HepG2 (cell line): ENCODE results near the gene ACBD7. TPM values are rescaled to one million over a fixed set of nuclear protein-coding genes. Genes with fewer than 3 reads are reported as not detected.

Experiments used
- AHDC1 ChIP-seq: sonication (generic); formaldehyde crosslinking; IDR thresholded peaks from 2 replicates; pipeline ENCODE4 v1.5.1; 2020; ENCODE audit warnings: mild to moderate bottlenecking, missing genetic modification reagents, borderline replicate concordance
- CEBPG ChIP-seq: IDR thresholded peaks from 2 replicates; pipeline ENCODE4 v1.6.1; 2016
- DPF2 ChIP-seq: sonication (generic); formaldehyde crosslinking; IDR thresholded peaks from 2 replicates; pipeline ENCODE4 v1.4.0; 2020; ENCODE audit warnings: mild to moderate bottlenecking, low read depth, missing genetic modification reagents, borderline replicate concordance
- ELF3 ChIP-seq: IDR thresholded peaks from 2 replicates; pipeline ENCODE4 v1.6.1; 2016; ENCODE audit warnings: missing genetic modification reagents, missing compliant biosample characterization
- FOXA3 ChIP-seq: IDR thresholded peaks from 2 replicates; pipeline ENCODE4 v1.6.1; 2016; ENCODE audit warnings: missing genetic modification reagents, missing compliant biosample characterization
- FOXP1 ChIP-seq, 2 experiments: fragments of 450-650 bp in 1 of 2; IDR thresholded peaks; 2 replicates each; pipeline ENCODE4 v1.6.1; 2017 to 2018; ENCODE audit warnings: antibody characterized with exemption in 1 of 2
- GATAD2A ChIP-seq: IDR thresholded peaks from 2 replicates; pipeline ENCODE4 v1.6.1; 2016
- GPN1 ChIP-seq: sonication (generic); formaldehyde crosslinking; IDR thresholded peaks from 2 replicates; pipeline ENCODE4 v1.5.1; 2020; ENCODE audit warnings: missing genetic modification reagents, borderline replicate concordance
- HMG20A ChIP-seq: IDR thresholded peaks from 2 replicates; pipeline ENCODE4 v1.6.1; 2016; ENCODE audit warnings: borderline replicate concordance
- LBX2 ChIP-seq: sonication (generic); formaldehyde crosslinking; IDR thresholded peaks from 2 replicates; pipeline ENCODE4 v1.5.0; 2020; ENCODE audit warnings: missing genetic modification reagents, mild to moderate bottlenecking, borderline replicate concordance
- RAD51 ChIP-seq: fragments of 450-650 bp; IDR thresholded peaks from 2 replicates; pipeline ENCODE4 v1.6.1; 2016; ENCODE audit warnings: borderline replicate concordance
- TFAP4 ChIP-seq: sonication (generic); IDR thresholded peaks from 2 replicates; pipeline ENCODE4 v1.6.1; 2016; ENCODE audit warnings: low read depth, borderline replicate concordance
- ZBTB14 ChIP-seq: sonication (generic); formaldehyde crosslinking; IDR thresholded peaks from 2 replicates; pipeline ENCODE4 v1.4.0; 2020; ENCODE audit warnings: missing genetic modification reagents
- ZEB1 ChIP-seq: IDR thresholded peaks from 2 replicates; pipeline ENCODE4 v1.6.1; 2012; ENCODE audit warnings: mild to moderate bottlenecking, low read depth, inconsistent platforms; ENCODE audit not compliant: insufficient replicate concordance
- ZKSCAN8 ChIP-seq: IDR thresholded peaks from 2 replicates; pipeline ENCODE4 v1.6.1; 2016; ENCODE audit warnings: borderline replicate concordance, missing genetic modification reagents, missing compliant biosample characterization
- ZMYM3 ChIP-seq: sonication (generic); formaldehyde crosslinking; IDR thresholded peaks from 2 replicates; pipeline ENCODE4 v1.5.1; 2020; ENCODE audit warnings: mild to moderate bottlenecking, missing genetic modification reagents
- ZNF331 ChIP-seq: sonication (generic); formaldehyde crosslinking; IDR thresholded peaks from 2 replicates; pipeline ENCODE4 v1.4.0; 2020; ENCODE audit warnings: missing genetic modification reagents
- ZNF574 ChIP-seq: sonication (generic); formaldehyde crosslinking; IDR thresholded peaks from 2 replicates; pipeline ENCODE4 v1.4.0; 2020; ENCODE audit warnings: missing genetic modification reagents
- ZNF660 ChIP-seq: sonication (generic); formaldehyde crosslinking; IDR thresholded peaks from 2 replicates; pipeline ENCODE4 v1.5.1; 2020; ENCODE audit warnings: mild to moderate bottlenecking, low read depth, missing genetic modification reagents, borderline replicate concordance
- ZNF781 ChIP-seq: sonication (generic); formaldehyde crosslinking; IDR thresholded peaks from 2 replicates; pipeline ENCODE4 v1.5.1; 2020; ENCODE audit warnings: borderline replicate concordance, mild to moderate bottlenecking, missing genetic modification reagents; ENCODE audit errors: not compliant biosample characterization
- polyA plus RNA-seq, 8 experiments: library from polyadenylated mRNA; depleted of rRNA in 3 of 8; stranded (reverse) in 7 of 8; unstranded in 1 of 8; fragments of >200 nt; fragmentation: Illumina TruSeq in 4 of 8; extraction: Trizol in 4 of 8; gene quantifications; 2 replicates each; pipeline versions ENCODE4 v1.2.1 to v1.2.3, GENCODE V29; 2011 to 2016; ENCODE audit warnings: low read depth in 4 of 8, missing spikeins in 1 of 8, mixed read lengths in 1 of 8; ENCODE audit not compliant: insufficient read depth in 1 of 8
- total RNA-seq, 5 experiments: library from RNA; depleted of rRNA; stranded (reverse); fragments of >200 nt; fragmentation: Illumina TruSeq; extraction: Trizol; gene quantifications; 2 replicates each; pipeline ENCODE4 v1.2.3, GENCODE V29; 2016; ENCODE audit warnings: low read depth in 1 of 5

ACBD7 gene
- total and polyA plus RNA-seq, 2 of the 13 experiments (the other 11 are each of a cell fraction or from before 2014, with no cell fraction given), result 1.4 to 2.6 TPM

- no peak for TF ChIP-seq ZNF574
- peak; percentile 48; the same call in 1 of the 2 replicates for TF ChIP-seq AHDC1 (CRISPR knock-in tag)
- no peak for TF ChIP-seq LBX2
- TF ChIP-seq FOXA3 (CRISPR knock-in tag), result peak; percentile 46; the same call in 1 of the 2 replicates
- no peak for TF ChIP-seq ZNF660 (CRISPR knock-in tag)
- TF ChIP-seq CEBPG (CRISPR knock-in tag), result peak; percentile 37; the same call in 1 of the 2 replicates
- no peak for TF ChIP-seq GPN1
- TF ChIP-seq DPF2, result no peak
- no peak for TF ChIP-seq ZEB1
- no peak for TF ChIP-seq ZNF331
- no peak for TF ChIP-seq RAD51
- TF ChIP-seq GATAD2A (CRISPR knock-in tag), result peak; percentile 70; the same call in 1 of the 2 replicates
- no peak for TF ChIP-seq ZBTB14 (CRISPR knock-in tag)
- TF ChIP-seq TFAP4, result 0 out of 2 replicates have a peak, but pooled peaks have one; percentile 8
- no peak for TF ChIP-seq FOXP1 (IDR thresholded peaks at IDR 0.05)
- TF ChIP-seq FOXP1 (CRISPR knock-in tag; IDR thresholded peaks at IDR 0.05), result peak; percentile 23; the same call in 1 of the 2 replicates
- no peak for TF ChIP-seq ZNF781 (CRISPR knock-in tag)
- no peak for TF ChIP-seq ZMYM3
- TF ChIP-seq ELF3, result no peak
- TF ChIP-seq HMG20A (CRISPR knock-in tag), result peak; percentile 37; the same call in 1 of the 2 replicates
- TF ChIP-seq ZKSCAN8 (CRISPR knock-in tag), result no peak
These were observed 48.4 kb upstream of the ACBD7 start (continued) for GRCh38 chr10:15137036-15137359.
